Karpas-422 (cell line): Measurements from ENCODE around the gene NUF2. TPM values are rescaled to one million over a fixed set of nuclear protein-coding genes. Genes with fewer than 3 reads are reported as not detected.
"Not testable (repeated sequence)": the region's sequence is repeated elsewhere in the genome, so short reads cannot be mapped to it uniquely, and the experiment has no call there.

ENCODE experiments used
- DNase-seq: peaks from one replicate; pipeline ENCODE4 v3.0.0-alpha.2; 2015
- H2AFZ ChIP-seq: fragments of 200-600 bp; sonication (generic); 2 replicates; pipeline ENCODE4 v1.6.1; 2014; ENCODE audit warnings: antibody characterized with exemption, low read length, mixed read lengths
- H3K27ac ChIP-seq: fragments of 200-600 bp; sonication (generic); 2 replicates; pipeline ENCODE4 v1.5.1; 2014; ENCODE audit warnings: mild to moderate bottlenecking, low read length, moderate library complexity
- H3K27me3 ChIP-seq: fragments of 200-600 bp; sonication (generic); 2 replicates; pipeline ENCODE4 v1.6.1; 2014; ENCODE audit warnings: low read length, mixed read lengths
- H3K36me3 ChIP-seq: fragments of 200-600 bp; sonication (generic); 2 replicates; pipeline ENCODE4 v1.6.1; 2014; ENCODE audit warnings: low read length, mixed read lengths; ENCODE audit not compliant: insufficient read depth
- H3K4me1 ChIP-seq: fragments of 200-600 bp; sonication (generic); 2 replicates; pipeline ENCODE4 v1.6.1; 2014; ENCODE audit warnings: mild to moderate bottlenecking, low read length, mixed read lengths
- H3K4me2 ChIP-seq: fragments of 200-600 bp; sonication (generic); 2 replicates; pipeline ENCODE4 v1.6.1; 2014; ENCODE audit warnings: low read length, low read depth, mild to moderate bottlenecking; ENCODE audit not compliant: poor library complexity, severe bottlenecking
- H3K4me3 ChIP-seq: fragments of 200-600 bp; sonication (generic); 2 replicates; pipeline ENCODE4 v1.5.1; 2014; ENCODE audit warnings: mild to moderate bottlenecking, antibody characterized with exemption, low read length, mixed read lengths
- H3K79me2 ChIP-seq: fragments of 200-600 bp; sonication (generic); 2 replicates; pipeline ENCODE4 v1.6.1; 2014; ENCODE audit warnings: mild to moderate bottlenecking, low read length, mixed read lengths
- H3K9ac ChIP-seq: fragments of 200-600 bp; sonication (generic); 2 replicates; pipeline ENCODE4 v1.6.0; 2014; ENCODE audit warnings: low read length
- H3K9me2 ChIP-seq: fragments of 200-600 bp; sonication (generic), shearing (Covaris generic); replicated peaks from 2 replicates; pipeline ENCODE4 v1.6.0; 2014; ENCODE audit warnings: mild to moderate bottlenecking, low read length, moderate library complexity; ENCODE audit not compliant: insufficient read depth
- H3K9me3 ChIP-seq: fragments of 300-700, 200-600 bp; sonication (generic); 2 replicates; pipeline ENCODE4 v1.6.1; 2014; ENCODE audit warnings: low read length, mixed read lengths
- H4K20me1 ChIP-seq: fragments of 200-600 bp; sonication (generic); 2 replicates; pipeline ENCODE4 v1.6.1; 2014; ENCODE audit warnings: mild to moderate bottlenecking, antibody characterized with exemption, low read length, low read depth; ENCODE audit not compliant: insufficient read depth
- total RNA-seq: library from RNA; depleted of rRNA; stranded (reverse); fragments of >200 nt; shearing (Covaris generic); gene quantifications from 2 replicates; pipeline ENCODE4 v1.2.3, GENCODE V29; 2014; ENCODE audit warnings: low replicate concordance; rRNA removed

Gene NUF2
- 44.6 and 91.7 TPM in 2 replicates for total RNA-seq

DNA sequence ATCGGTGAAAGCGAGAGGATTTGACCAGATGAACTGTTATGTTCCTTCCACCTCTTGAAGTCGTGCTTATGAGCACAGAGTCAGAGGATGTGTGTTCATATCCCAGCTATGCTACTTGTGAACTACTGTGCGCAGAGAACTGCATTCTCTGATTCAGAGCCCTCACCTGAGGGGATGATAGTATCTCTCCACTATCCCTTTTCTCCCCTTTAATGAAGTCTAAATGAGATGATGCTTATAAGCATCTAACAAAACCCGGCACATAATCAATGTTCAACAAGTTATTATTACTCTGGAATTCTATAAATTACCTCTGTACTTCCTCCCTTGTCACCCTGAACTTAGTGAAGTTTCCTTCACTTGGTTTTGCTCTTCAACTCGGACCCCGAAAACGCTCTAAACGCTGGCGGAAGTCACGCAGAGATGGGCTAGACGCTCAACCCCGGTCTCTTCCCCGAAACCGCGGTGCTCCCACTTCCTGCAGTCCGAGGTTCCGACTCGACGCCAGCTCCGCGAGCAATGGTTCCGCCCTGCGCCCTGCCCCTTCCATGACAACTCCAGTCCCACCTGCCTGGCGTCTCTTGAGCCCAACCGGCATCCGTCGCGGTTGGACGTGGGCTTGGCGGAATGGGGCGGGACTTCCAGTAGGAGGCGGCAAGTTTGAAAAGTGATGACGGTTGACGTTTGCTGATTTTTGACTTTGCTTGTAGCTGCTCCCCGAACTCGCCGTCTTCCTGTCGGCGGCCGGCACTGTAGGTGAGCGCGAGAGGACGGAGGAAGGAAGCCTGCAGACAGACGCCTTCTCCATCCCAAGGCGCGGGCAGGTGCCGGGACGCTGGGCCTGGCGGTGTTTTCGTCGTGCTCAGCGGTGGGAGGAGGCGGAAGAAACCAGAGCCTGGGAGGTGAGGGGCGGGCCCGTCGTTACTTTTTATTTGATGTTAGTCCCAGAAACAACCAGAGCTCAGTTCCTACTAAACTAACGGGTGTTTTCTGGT is at the start of gene NUF2:
Gene NUF2, plus strand, starts transcription at position 644 of the 995 bp plus-strand sequence. CDS start 4,098 bp downstream, outside the sequence.
- Histone ChIP-seq H2AFZ (peak within 1 kb of the TSS; percentile 29; the same call in 1 of the 2 replicates), H4K20me1 (no peaks in the 10 kb centered on the region), H3K36me3 (peaks cover 44% of the 10 kb centered on the region), H3K9ac (peak within 1 kb of the TSS; percentile 83), H3K4me3 (peak within 1 kb of the TSS; percentile 76), H3K9me3 (no peaks in the 10 kb centered on the region), H3K27me3 (no peaks in the 10 kb centered on the region), H3K9me2 (no peaks in the 10 kb centered on the region), H3K27ac (peak within 1 kb of the TSS; percentile 90), H3K79me2 (peaks cover 68% of the 10 kb centered on the region), H3K4me1 (peaks cover 37% of the 10 kb centered on the region), H3K4me2 (peak within 1 kb of the TSS; percentile 92)
- peak; percentile 99 for DNase-seq

DNA sequence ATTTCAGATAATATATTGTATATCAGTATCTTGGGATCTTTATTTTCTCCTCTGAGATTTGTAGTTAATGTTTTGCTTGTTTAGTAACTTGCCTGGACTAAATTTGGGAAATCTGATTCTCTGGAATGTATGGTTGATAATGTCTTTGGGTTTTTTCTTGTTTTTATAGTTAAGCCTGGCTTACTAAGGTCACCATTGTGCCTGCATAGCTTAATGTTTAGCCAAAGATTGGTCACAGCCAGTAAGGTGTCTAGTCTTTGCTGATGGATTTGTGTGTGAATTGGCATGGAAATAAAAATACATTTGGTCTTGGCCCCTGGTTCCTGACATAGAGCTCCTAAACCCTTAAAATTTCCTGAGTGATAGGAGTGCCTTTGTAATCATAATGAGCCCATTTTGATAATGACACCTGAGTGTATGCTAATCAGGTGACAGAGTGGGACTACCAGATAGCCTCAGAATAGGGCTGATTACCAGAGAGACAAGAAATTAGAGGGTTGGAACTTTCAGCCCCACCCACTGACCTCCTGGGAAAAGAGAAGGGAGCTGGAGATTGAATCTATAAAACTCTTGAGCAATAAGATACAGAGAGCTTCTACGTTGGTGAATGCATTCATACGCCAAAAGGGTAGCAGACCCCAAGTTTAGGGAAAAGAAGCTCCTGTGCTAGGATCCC is 47.9 kb upstream of the NUF2 start:
- Histone ChIP-seq H2AFZ (no peak overlapping the region), H3K79me2 (0 out of 2 replicates have a peak, but pooled peaks cover 2% of the 10 kb centered on the region), H3K9ac (no peak overlapping the region), H3K4me3 (no peak overlapping the region), H3K4me1 (no peaks in the 10 kb centered on the region), H4K20me1 (no peaks in the 10 kb centered on the region), H3K36me3 (peaks cover 35% of the 10 kb centered on the region), H3K27me3 (no peaks in the 10 kb centered on the region), H3K27ac (no peak overlapping the region), H3K4me2 (no peak overlapping the region), H3K9me2 (no peaks in the 10 kb centered on the region), H3K9me3 (peaks cover 21% of the 10 kb centered on the region)
- DNase-seq = no peak

DNA sequence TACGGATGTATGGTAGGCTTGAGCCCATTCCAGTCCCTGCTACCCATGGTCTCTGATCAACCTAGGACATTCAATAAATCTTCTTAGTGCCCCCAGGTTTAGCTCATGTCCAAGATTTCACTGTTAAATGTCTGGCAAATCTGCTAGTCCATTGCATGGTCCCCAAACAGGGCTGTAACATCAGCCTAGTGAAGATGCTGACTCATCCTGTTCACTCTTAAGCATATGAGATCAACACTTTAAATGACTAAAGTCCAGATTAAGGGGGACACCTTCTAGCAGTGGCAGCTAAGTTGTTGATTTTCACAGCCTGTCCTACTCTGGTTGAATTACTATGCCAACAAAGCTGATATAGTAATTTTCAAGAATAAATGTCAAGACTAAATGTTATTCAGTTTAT is 46.5 kb upstream of the NUF2 start:
- H3K27me3 ChIP-seq = no peaks in the 10 kb centered on the region
- no peaks in the 10 kb centered on the region for H3K4me1 ChIP-seq
- no peak overlapping the region for H3K4me3 ChIP-seq
- no peak overlapping the region for H3K27ac ChIP-seq
- H4K20me1 ChIP-seq = no peaks in the 10 kb centered on the region
- DNase-seq = no peak
- peaks cover 4% of the 10 kb centered on the region; the same call in 1 of the 2 replicates for H3K79me2 ChIP-seq
- peaks cover 25% of the 10 kb centered on the region for H3K9me3 ChIP-seq
- no peak overlapping the region for H2AFZ ChIP-seq
- H3K36me3 ChIP-seq = peaks cover 45% of the 10 kb centered on the region
- H3K9me2 ChIP-seq = no peaks in the 10 kb centered on the region
- no peak overlapping the region for H3K9ac ChIP-seq
- no peak overlapping the region for H3K4me2 ChIP-seq

DNA sequence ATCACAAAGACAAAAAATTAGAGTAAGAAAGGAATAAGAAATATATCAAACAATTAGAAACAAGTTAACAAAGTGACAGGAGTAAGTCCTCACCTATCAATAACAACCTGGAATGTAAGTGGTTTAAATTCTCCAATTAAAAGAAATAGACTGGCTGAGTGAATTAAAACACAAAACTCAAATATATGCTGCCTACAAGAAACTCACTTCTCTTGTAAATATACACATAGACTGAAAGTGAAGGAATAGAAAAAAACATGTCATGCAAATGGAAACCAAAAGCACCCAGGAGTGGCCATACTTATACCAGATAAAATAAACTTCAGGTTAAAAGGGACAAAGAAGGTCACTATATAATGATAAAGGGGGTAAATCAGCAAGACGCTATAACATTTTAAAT is 43.2 kb upstream of the NUF2 start:
- Histone ChIP-seq H3K9me2 (no peaks in the 10 kb centered on the region), H2AFZ (no peak overlapping the region), H3K9me3 (peaks cover 29% of the 10 kb centered on the region), H3K79me2 (peaks cover 4% of the 10 kb centered on the region; the same call in 1 of the 2 replicates), H3K4me2 (no peak overlapping the region), H3K4me1 (no peaks in the 10 kb centered on the region), H3K4me3 (no peak overlapping the region), H3K36me3 (peaks cover 50% of the 10 kb centered on the region), H3K27me3 (no peaks in the 10 kb centered on the region), H3K9ac (no peak overlapping the region), H4K20me1 (no peaks in the 10 kb centered on the region), H3K27ac (no peak overlapping the region)
- no peak for DNase-seq

DNA sequence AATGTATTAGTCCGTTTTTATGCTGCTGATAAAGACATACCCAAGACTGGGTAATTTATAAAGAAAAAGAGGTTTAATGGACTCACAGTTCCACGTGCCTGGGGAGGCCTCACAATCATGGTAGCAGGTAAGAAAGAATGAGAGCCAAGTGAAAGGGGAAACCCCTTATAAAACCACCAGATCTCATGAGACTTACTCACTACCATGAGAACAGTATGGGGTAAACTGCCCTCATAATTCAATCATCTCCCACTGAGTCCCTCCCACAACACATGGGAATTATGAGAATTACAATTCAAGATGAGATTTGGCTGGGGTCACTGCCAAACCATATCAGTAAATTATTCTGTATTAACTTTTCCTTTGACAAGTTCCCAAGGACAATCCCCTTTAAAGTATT is 36.9 kb upstream of the NUF2 start:
- not testable (repeated sequence) for H4K20me1 ChIP-seq, H3K9me2 ChIP-seq, H3K27me3 ChIP-seq, H3K4me2 ChIP-seq, H3K36me3 ChIP-seq, H3K4me3 ChIP-seq, H3K9me3 ChIP-seq, H2AFZ ChIP-seq, DNase-seq, H3K9ac ChIP-seq, H3K79me2 ChIP-seq
- peak overlapping the region; percentile 24; the same call in 1 of the 2 replicates for H3K27ac ChIP-seq
- peaks cover 33% of the 10 kb centered on the region for H3K4me1 ChIP-seq

DNA sequence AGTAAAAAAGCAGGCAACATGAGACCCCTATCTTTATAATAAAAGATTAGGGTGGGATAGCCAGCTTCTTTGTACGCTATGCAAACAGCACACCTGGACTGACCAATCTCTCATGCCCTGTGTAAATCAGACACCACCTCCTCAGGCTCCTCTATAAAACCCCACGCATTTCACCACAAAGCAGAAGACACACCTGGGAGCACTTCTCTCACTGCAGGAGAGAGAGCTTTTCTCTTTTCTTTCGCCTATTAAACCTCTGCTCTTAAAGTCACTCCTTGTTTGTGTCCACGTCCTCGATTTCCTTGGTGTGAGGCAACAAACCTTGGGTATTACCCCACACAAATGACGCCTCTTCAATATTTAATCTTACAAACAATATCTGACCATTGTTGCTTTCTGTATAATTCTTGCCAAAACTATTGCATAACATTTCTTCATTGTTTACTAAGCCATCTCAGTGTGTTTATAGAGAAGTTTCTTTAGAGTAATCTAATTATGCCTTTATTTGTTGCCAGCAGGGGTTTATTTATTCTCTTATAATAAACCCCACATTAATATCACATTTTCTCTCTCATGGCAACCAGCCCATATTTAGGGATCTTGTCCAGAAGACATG is 31.6 kb upstream of the NUF2 start:
- H3K27ac ChIP-seq = peak overlapping the region; percentile 89
- H3K9ac ChIP-seq = no peak overlapping the region
- peak overlapping the region; percentile 52 for H3K4me2 ChIP-seq
- peaks cover 20% of the 10 kb centered on the region; the same call in 1 of the 2 replicates for H3K36me3 ChIP-seq
- H3K9me3 ChIP-seq = no peaks in the 10 kb centered on the region
- no peak overlapping the region for H2AFZ ChIP-seq
- peaks cover 49% of the 10 kb centered on the region for H3K4me1 ChIP-seq
- H3K4me3 ChIP-seq = no peak overlapping the region
- no peaks in the 10 kb centered on the region for H3K27me3 ChIP-seq
- H3K79me2 ChIP-seq = peaks cover 2% of the 10 kb centered on the region; the same call in 1 of the 2 replicates
- DNase-seq = no peak
- no peaks in the 10 kb centered on the region for H4K20me1 ChIP-seq
- H3K9me2 ChIP-seq = no peaks in the 10 kb centered on the region

DNA sequence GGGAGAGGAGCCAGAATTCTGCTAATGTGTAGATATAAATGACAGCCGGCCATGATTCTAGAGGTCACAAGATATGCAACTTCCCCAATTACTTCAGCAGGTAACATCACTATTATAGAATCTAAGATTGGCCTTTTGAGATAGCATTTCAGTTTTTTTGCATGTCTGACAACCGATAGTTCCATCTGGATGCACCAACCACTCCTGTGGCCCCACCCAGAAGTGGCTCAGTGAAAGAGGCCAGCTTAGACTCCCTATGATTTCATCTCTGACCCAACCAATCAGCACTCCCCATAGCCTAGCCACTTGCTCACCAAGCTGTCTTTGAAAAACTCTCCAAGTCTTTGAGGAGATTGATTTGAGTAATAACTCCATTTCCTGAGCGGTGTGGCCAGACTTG is 30.3 kb upstream of the NUF2 start:
- peak; percentile 91 for DNase-seq
- Histone ChIP-seq H4K20me1 (no peaks in the 10 kb centered on the region), H3K27ac (peak overlapping the region; percentile 89), H3K9me3 (no peaks in the 10 kb centered on the region), H3K9me2 (no peaks in the 10 kb centered on the region), H3K79me2 (no peaks in the 10 kb centered on the region), H3K4me2 (peak overlapping the region; percentile 52), H3K4me1 (peaks cover 54% of the 10 kb centered on the region), H3K4me3 (peak overlapping the region; percentile 6; the same call in 1 of the 2 replicates), H2AFZ (no peak overlapping the region), H3K27me3 (no peaks in the 10 kb centered on the region), H3K36me3 (peaks cover 20% of the 10 kb centered on the region; the same call in 1 of the 2 replicates), H3K9ac (peak overlapping the region; percentile 14)
